Endothelial cell of umbilical vein (primary cell): ENCODE data around the gene MCRIP2. TPM values are rescaled to one million over a fixed set of nuclear protein-coding genes. Genes with fewer than 3 reads are reported as not detected.

Source experiments
- BruUV-seq: library from RNA; stranded (reverse); fragments of 400-500 nt; replicated peaks from 2 replicates; lab custom pipeline; 2021; lab: Mats Ljungman, UMichigan
- CTCF ChIA-PET: fragments of 300-600, 350-600 bp; sonication (Branson Sonifier 250); formaldehyde crosslinking; loops from one replicate; lab custom pipeline; 2021; ENCODE audit warnings: antibody characterized with exemption, inconsistent platforms; lab: Charles Lee
- POLR2A ChIA-PET: fragments of 300-600, 350-600 bp; sonication (Branson Sonifier 250); formaldehyde crosslinking; loops from one replicate; lab custom pipeline; 2021; ENCODE audit warnings: antibody characterized with exemption, inconsistent platforms; lab: Charles Lee
- DNase-seq: peaks from one replicate; pipeline ENCODE4 v3.0.0-alpha.2; 2011; ENCODE audit warnings: low read depth, low spot score
- FAIRE-seq: peaks from 2 replicates; lab custom pipeline; 2011; peaks lifted over from hg19 to GRCh38; lab: Jason Lieb, UNC
- H2AFZ ChIP-seq: 2 replicates; pipeline ENCODE4 v1.6.0; 2012; ENCODE audit warnings: low read depth, low read length, control low read depth, inconsistent platforms
- H3K27ac ChIP-seq: 2 replicates; pipeline ENCODE4 v1.5.1; 2011; ENCODE audit warnings: low read depth, mild to moderate bottlenecking, control low read depth, low read length, moderate library complexity; ENCODE audit not compliant: insufficient read depth
- H3K27me3 ChIP-seq, 2 experiments: 2 replicates each; pipeline versions ENCODE4 v1.6.0 to v1.6.1; 2011; ENCODE audit warnings: low read length in 2 of 2, mixed read lengths in 1 of 2; ENCODE audit not compliant: control insufficient read depth in 2 of 2, insufficient read depth in 2 of 2
- H3K36me3 ChIP-seq, 2 experiments: 2 replicates in 1 of 2; 3 replicates in 1 of 2; pipeline ENCODE4 v1.5.1; 2011; ENCODE audit warnings: low read length in 2 of 2, mild to moderate bottlenecking in 1 of 2, moderate library complexity in 1 of 2; ENCODE audit not compliant: control insufficient read depth in 2 of 2, insufficient read depth in 2 of 2; ENCODE audit errors: extremely low read depth in 1 of 2
- H3K4me1 ChIP-seq: 3 replicates; pipeline ENCODE4 v1.5.1; 2011; ENCODE audit warnings: mild to moderate bottlenecking, low read length; ENCODE audit not compliant: control insufficient read depth, insufficient read depth; ENCODE audit errors: extremely low read depth
- H3K4me2 ChIP-seq: 2 replicates; pipeline ENCODE4 v1.6.1; 2011; ENCODE audit warnings: low read length, control low read depth, mixed read lengths; ENCODE audit not compliant: insufficient read depth
- H3K4me3 ChIP-seq, 3 experiments: fragments of 200-600 bp in 1 of 3; sonication (generic), shearing (Covaris generic) in 1 of 3; replicated peaks in 1 of 3; 2 replicates each; pipeline ENCODE4 v1.5.1; 2011 to 2016; ENCODE audit warnings: control low read depth in 3 of 3, low read length in 3 of 3, mild to moderate bottlenecking in 2 of 3, inconsistent platforms in 1 of 3, low read depth in 1 of 3, moderate library complexity in 1 of 3; ENCODE audit not compliant: insufficient read depth in 1 of 3
- H3K79me2 ChIP-seq: 2 replicates; pipeline ENCODE4 v1.6.0; 2012; ENCODE audit warnings: low read length, inconsistent platforms; ENCODE audit not compliant: control insufficient read depth, insufficient read depth
- H3K9ac ChIP-seq: replicated peaks from 2 replicates; pipeline ENCODE3; 2011; ENCODE audit warnings: low read length, control low read depth; ENCODE audit not compliant: insufficient read depth; ENCODE audit errors: extremely low read depth
- H3K9me1 ChIP-seq: replicated peaks from 3 replicates; pipeline ENCODE4 v1.6.0; 2011; ENCODE audit warnings: mild to moderate bottlenecking, low read length; ENCODE audit not compliant: control insufficient read depth, insufficient read depth; ENCODE audit errors: extremely low read depth
- H3K9me3 ChIP-seq: replicated peaks from 2 replicates; pipeline ENCODE4 v1.5.1; 2012; ENCODE audit warnings: low read length, inconsistent platforms; ENCODE audit not compliant: control insufficient read depth, insufficient read depth
- H4K20me1 ChIP-seq: replicated peaks from 2 replicates; pipeline ENCODE3; 2011; ENCODE audit warnings: mild to moderate bottlenecking, low read length; ENCODE audit not compliant: control insufficient read depth, insufficient read depth; ENCODE audit errors: extremely low read depth
- CTCF ChIP-seq, 2 donors: IDR thresholded peaks; 1 replicate in 1 of 2; 2 replicates in 1 of 2; pipeline ENCODE4 v1.5.1; 2011; ENCODE audit warnings: low read length in 2 of 2, mild to moderate bottlenecking in 2 of 2, moderate library complexity in 2 of 2, control low read depth in 1 of 2, inconsistent platforms in 1 of 2, low read depth in 1 of 2; ENCODE audit not compliant: insufficient read depth in 1 of 2; ENCODE audit errors: extremely low read depth in 1 of 2
- EZH2 ChIP-seq: IDR thresholded peaks from 2 replicates; pipeline ENCODE4 v1.6.1; 2012; ENCODE audit warnings: borderline replicate concordance, low read depth, mild to moderate bottlenecking, moderate library complexity, low read length, inconsistent platforms; ENCODE audit not compliant: severe bottlenecking
- FOS ChIP-seq: IDR thresholded peaks from 2 replicates; pipeline ENCODE4 v1.6.1; 2011; ENCODE audit warnings: mild to moderate bottlenecking, low read length, moderate library complexity, borderline replicate concordance; ENCODE audit not compliant: insufficient read depth
- GATA2 ChIP-seq: IDR thresholded peaks from 2 replicates; pipeline ENCODE4 v1.7.0; 2011; ENCODE audit warnings: low read depth, mild to moderate bottlenecking, moderate library complexity, mixed read lengths, low read length; ENCODE audit not compliant: insufficient read length, insufficient read depth
- JUN ChIP-seq: IDR thresholded peaks from 2 replicates; pipeline ENCODE4 v1.6.1; 2011; ENCODE audit warnings: borderline replicate concordance, low read depth; ENCODE audit not compliant: insufficient read length, insufficient read depth
- MAX ChIP-seq: IDR thresholded peaks from 2 replicates; pipeline ENCODE4 v1.6.1; 2011; ENCODE audit not compliant: insufficient read depth, insufficient read length
- MYC ChIP-seq: IDR thresholded peaks from one replicate; pipeline ENCODE4 v1.6.1; 2011; ENCODE audit warnings: mild to moderate bottlenecking, low read depth, low read length
- POLR2A ChIP-seq: IDR thresholded peaks from 2 replicates; pipeline ENCODE4 v1.6.1; 2012; ENCODE audit warnings: low read depth, mild to moderate bottlenecking, control low read depth, low read length
- POLR2AphosphoS5 ChIP-seq: IDR thresholded peaks from 2 replicates; pipeline ENCODE4 v1.6.1; 2012; ENCODE audit warnings: low read depth, mild to moderate bottlenecking, control low read depth, low read length, moderate library complexity; ENCODE audit not compliant: insufficient read depth
- dilution Hi-C: fragments of 300-500 bp; cut with MboI; formaldehyde crosslinking; loops from one replicate; pipeline ENCODE4 v1.15.0; 2019; ENCODE audit warnings: low sequenced_read_pairs; ENCODE audit not compliant: extremely low pct_ligation_motif_present
- intact Hi-C: fragments of 100-400 bp; cut with micrococcal nuclease; formaldehyde crosslinking; loops from one replicate; pipeline ENCODE4 v1.10.0; 2022
- polyA plus RNA-seq, 4 experiments: library from polyadenylated mRNA; depleted of rRNA in 3 of 4; stranded (reverse) in 3 of 4; unstranded in 1 of 4; fragments of >200 nt; gene quantifications; 2 replicates each; pipeline versions ENCODE4 v1.2.1 to v1.2.3, GENCODE V29; 2011 to 2012; ENCODE audit warnings: missing spikeins in 1 of 4
- total RNA-seq: library from RNA; stranded (reverse); gene quantifications from 2 replicates; pipeline ENCODE4 v1.2.3, GENCODE V29; 2021

Gene MCRIP2
- total and polyA plus RNA-seq, 2 donors (not counting 3 experiments of a cell fraction or from before 2014, with no cell fraction given): 17.1 to 18.9 TPM

GRCh38 chr16:637081-638018 is 4.3 kb upstream of the MCRIP2 start:
- peak overlapping the region; percentile 66 for H3K9ac ChIP-seq
- no peaks in the 10 kb centered on the region for H3K9me1 ChIP-seq
- peaks cover 9% of the 10 kb centered on the region for H3K4me1 ChIP-seq
- POLR2A ChIA-PET: interaction anchor here (1.2 to 1.6 kb wide), 2 partner anchors 10 to 12 kb away, joined by 4 read pairs; partner anchors contain the start of gene WDR90
- no peaks in the 10 kb centered on the region for H3K27me3 ChIP-seq
- dilution Hi-C loops: no loop called here
- peak overlapping the region in 1 of 3 experiments; percentile 82 for H3K4me3 ChIP-seq
- no peaks in the 10 kb centered on the region for H4K20me1 ChIP-seq
- H3K27ac ChIP-seq: no peak overlapping the region
- no TSS peak for BruUV-seq
- H3K79me2 ChIP-seq: peaks cover 8% of the 10 kb centered on the region
- no peaks in the 10 kb centered on the region for H3K36me3 ChIP-seq
- H3K9me3 ChIP-seq: no peaks in the 10 kb centered on the region
- FAIRE-seq: no peak
- CTCF ChIA-PET: interaction anchor here (1.2 to 1.7 kb wide), 5 partner anchors 11 to 56 kb away, joined by 3 to 8 read pairs (median 8); partner anchors contain the start of genes RAB40C and RHBDL1
- TF ChIP-seq JUN: no peak
- TF ChIP-seq POLR2A: no peak
- TF ChIP-seq EZH2: no peak
- no peak for TF ChIP-seq GATA2
- DNase-seq: no peak
- peak overlapping the region; percentile 84 for H2AFZ ChIP-seq
- intact Hi-C loops: loop anchor here (1.0 kb wide), 2 partner anchors 11 to 23 kb away; no protein-coding TSS in a partner anchor
- no peak overlapping the region for H3K4me2 ChIP-seq

GRCh38 chr16:638034-638543 is 3.5 kb upstream of the MCRIP2 start:
- TF ChIP-seq POLR2A (no peak), JUN (no peak), GATA2 (no peak), EZH2 (no peak), MYC (no peak), MAX (no peak), FOS (no peak), CTCF (IDR thresholded peaks at IDR 0.05; ENCODE audit: extremely low read depth in 1 of 2, insufficient read depth in 1 of 2, low read depth in 1 of 2, low read length in 2 of 2) (no peak), POLR2AphosphoS5 (no peak)
- Histone ChIP-seq H2AFZ (no peak overlapping the region), H3K9me3 (no peaks in the 10 kb centered on the region), H3K27ac (no peak overlapping the region), H3K4me2 (no peak overlapping the region), H3K9me1 (no peaks in the 10 kb centered on the region), H3K27me3 (no peaks in the 10 kb centered on the region), H3K36me3 (no peaks in the 10 kb centered on the region), H4K20me1 (no peaks in the 10 kb centered on the region), H3K4me1 (peaks cover 13% of the 10 kb centered on the region), H3K9ac (no peak overlapping the region), H3K4me3 (no peak overlapping the region), H3K79me2 (peaks cover 8% of the 10 kb centered on the region)
- intact Hi-C loops: no loop called here
- DNase-seq (no peak), FAIRE-seq (no peak)
- dilution Hi-C loops: no loop called here
- no TSS peak for BruUV-seq
- ChIA-PET CTCF (interaction anchor here (1.1 kb wide), 1 partner anchor 23 kb away, joined by 3 read pairs; no protein-coding TSS in a partner anchor), POLR2A (no interaction called here)
